Raji (cell line): Measurements from ENCODE around the gene TSSC4.

Source experiments
- POLR2A ChIP-seq: IDR thresholded peaks from 2 replicates; pipeline ENCODE4 v1.6.1; 2011; ENCODE audit warnings: low read depth, low read length, control low read depth; ENCODE audit not compliant: insufficient read depth

Gene TSSC4

DNA sequence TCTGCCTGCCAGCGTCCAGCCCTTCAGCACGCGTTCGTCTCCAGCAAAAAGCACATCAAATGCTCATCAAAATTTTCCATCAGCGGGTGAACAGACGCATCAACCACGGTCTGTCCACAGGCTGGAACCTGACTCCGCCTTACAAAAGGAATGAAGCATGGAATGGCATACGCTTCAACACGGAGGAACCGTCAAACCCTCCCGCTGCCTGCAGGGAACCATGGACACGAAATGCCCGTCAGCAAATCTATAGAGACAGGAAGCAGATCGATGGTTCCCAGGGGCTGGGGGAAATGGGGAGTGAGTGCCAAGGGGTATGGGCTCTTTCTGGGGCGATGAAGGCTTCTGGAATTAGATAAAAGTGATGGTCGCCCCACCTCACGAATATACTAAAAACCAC is 16.2 kb downstream of the TSSC4 start:
- no peak for TF ChIP-seq POLR2A

DNA sequence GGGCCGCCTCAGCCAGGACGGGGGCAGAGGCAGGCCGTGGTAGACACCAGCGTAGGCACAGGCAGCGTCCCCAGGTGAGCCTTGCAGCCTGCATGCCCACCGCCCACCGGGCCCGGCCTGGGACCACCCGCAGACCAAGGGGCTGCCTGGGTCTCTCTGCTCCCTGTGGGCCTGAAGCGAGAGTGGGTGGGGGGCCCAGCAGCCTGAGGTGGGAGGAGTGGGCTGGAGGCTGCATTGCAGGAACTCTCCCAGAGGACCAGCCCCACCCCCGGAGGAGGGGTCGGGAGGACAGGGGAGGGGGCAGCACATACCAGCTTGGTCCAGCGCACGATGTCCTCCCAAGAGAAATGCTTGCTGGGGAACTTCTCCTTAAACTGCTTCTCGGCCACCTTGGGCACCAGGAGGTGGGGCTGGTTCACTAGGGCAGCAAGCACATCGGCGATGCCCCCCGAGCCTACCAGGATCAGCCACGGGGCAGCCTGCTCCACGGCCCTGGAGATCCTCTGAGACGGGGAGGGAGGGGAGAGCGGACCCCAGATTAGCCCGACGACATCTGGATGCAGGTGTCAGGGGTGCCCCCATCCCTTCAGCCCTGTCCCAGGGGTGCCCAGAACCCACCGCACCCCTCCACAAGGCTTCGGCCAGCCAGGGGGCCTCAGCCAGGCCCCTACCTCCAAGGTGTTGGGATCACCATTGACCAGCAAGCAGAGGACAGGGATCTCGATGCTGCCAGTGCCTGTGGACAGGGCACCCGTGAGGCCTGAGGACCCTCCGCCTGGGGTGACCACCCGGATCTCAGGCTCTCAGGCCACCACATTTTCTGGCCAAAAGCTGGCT is 17.5 kb downstream of the TSSC4 start:
- TF ChIP-seq POLR2A = no peak

DNA sequence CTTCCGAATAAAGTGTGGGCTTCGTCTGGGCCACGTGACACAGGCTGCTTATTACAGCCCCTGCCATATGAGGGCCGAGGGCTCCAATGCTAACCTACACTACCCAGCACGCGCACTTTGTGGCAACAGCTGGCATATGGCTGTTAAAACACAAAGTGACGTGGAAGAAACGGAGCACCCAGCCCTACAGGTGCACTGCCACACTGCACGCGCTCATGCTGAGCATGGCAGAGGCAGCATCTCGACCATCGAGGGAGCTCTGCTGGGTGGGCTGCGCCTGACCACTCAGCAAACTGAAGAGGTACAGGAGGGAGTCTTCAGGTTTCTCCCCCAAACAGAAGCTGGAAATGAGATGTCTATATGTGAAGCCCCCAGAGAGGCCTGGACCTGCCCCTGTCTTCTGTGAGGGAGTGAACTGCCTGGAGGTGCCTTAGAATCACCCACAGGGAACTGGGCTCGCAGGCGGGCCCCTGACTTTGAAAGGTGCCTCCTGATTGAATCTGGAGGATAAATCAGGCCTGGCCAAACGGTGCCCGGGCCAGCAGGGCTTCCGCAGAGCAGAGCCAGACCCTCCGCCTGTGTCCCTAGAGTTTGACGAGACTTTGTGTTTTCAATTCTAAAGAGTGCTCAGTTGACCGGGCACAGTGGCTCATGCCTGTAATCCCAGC is 18.3 kb downstream of the TSSC4 start:
- no peak for TF ChIP-seq POLR2A

DNA sequence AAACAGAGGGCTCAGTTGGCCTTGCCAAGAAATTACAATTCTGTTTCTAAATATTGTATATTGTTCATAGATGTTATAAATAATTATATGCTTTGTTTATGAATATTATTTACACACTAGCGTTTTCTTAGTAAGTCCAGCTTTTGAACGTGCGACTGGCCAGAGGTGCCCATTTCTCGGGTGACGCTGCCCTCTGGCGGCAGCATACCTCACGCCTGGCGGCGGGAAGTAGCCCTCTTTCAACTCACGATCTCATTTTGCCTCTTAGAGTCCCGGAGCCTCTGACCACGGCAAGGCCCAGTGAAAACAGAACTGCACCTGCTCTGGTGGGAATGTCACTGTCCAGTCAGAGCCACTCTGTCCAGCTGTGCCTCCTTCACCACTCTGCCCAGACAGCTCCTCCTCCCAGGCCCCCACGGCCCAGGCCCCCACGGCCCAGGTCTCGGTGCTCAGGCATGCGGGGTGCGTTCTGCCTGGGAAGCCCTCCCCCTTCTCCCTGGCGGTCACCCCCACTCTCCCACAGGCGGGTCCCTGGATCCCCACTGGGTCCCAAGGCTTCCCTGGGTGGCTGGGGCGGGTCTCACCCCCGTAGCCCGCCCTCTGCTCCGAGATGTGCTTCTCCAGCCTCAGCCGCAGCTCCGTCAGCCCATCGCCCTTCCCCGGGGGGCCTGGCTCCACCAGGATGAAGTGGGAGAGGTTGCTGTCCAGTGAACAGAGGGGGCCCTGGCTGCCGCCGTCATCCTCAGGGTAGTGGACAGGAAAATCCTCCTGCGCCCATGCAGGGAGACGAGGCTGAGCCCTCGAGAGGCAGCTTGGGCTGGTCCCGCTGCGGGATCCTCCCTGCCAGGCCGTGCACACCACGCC is 19.3 kb downstream of the TSSC4 start:
- no peak for TF ChIP-seq POLR2A

DNA sequence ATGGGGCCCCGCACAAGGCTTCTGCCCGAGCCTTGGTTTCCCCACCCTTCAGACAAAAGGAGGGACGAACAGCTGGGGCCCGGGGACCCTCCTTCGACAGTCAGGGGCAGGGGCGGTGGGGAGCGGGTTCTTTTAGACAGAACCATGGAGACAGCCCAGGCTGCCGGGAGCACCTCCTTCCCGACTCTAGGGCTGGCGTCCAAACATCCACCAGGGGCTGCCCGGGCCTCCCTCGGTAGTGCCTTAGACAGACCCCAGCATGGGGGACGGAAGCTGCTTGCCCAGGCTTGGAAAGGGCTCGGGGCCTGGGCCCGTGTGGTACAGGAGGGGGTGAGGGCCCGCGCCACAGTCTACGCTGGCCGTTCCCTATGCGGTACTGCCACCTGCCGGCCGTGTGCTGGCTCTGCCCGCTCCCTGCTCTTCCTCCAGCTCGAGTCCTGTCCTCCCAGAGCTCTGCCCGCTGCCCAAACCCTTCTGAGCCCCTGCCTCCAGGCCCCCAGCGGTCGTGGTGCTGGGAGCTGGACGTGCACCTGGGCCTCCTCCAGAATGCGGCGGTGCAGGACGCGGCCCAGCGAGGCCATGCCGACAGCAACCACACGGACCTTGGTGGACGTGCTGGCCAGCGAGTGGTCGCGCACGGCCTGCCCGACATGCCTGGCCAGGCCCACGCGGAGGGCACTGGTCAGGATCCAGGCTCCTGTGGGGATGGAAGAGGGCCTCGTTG is 20.1 kb downstream of the TSSC4 start:
- no peak for TF ChIP-seq POLR2A

DNA sequence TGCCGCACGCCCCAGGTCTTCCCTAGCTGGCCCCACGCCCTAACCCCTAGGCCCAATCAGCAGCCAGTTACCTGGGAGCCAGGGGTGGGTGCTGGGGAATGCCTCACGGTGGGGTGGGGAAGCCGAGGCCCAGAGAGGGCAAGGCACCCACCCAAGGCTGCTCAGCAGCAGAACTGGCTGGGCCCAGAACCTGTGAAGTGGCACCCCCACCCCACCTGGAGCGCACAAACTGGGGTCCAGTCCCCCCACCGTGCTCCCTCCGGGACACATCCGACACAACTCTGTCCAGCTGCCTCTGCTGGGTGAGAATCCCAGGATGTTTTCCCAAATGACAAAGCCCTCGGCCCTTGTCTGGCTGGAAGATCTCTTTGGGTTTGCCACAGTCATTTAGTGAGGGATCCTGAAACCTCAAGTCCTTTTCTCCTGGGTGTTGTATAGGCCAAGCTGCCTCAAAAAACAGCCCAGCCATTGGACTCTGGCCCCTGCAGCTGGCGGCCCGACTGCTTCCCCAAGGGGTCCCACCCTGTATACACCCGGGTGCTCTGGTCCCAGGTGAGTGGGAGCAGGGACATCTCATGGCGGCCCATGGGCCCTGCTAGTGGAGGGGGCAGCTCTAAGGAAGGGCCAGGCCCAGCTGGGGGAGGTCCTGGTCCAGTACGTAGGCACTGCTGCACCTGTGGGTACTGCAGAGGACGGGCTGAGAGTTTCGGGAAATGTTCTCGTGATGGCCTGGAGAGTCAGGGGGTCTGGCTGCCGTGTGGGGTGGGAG is 20.9 kb downstream of the TSSC4 start:
- no peak for TF ChIP-seq POLR2A

DNA sequence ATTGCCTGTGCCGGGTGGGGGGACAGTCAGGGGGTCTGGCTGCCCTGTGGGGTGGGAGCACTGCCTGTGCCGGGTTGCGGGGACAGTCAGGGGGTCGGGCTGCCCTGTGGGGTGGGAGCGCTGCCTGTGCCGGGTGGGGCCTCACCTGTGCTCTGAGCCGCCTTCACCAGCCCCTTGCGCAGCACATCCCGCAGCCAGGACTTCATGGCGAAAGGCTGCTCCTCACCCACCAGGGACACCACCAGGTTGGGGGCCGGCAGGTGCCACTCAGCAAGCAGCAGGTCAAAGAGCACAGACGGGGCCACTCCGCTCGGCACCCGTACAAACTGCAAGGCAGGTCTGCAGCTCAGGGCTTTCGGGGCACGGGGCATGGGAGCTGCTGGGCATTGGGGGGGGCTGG is 21.4 kb downstream of the TSSC4 start:
- no peak for TF ChIP-seq POLR2A

DNA sequence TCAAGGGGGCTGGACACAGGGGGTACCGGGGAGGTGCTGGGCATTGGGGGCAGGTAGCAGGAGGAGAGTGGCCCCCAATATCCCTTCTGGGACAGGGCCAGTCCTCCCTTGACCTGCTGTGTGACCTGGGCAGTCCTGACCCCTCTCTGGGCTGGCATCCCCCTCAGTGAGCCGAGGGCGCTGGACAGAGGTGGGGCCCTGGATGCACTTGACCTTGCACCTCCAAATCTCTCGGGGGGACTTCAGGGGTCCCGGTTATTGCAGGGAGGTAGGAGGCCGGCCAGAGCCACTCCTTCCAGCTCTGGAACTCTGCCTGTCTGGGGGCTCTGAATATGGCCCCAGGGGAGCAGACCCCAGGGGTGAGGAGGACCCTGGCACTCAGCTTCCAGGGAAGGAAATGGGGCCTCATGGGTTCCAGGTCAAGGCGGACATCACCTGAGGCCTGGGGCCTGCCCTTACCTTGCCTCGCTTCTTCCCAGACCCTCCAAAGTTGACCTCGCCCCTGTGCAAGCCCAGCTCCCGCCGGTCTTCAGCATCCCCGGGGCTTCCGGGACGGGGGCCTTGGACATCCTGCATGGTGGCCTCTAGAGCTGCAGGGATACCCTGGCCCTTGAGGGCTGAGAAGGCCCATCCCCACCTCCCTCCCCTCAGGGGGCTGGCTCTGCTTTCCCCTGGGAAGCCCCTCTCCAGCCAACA is 22.1 kb downstream of the TSSC4 start:
- TF ChIP-seq POLR2A = no peak

DNA sequence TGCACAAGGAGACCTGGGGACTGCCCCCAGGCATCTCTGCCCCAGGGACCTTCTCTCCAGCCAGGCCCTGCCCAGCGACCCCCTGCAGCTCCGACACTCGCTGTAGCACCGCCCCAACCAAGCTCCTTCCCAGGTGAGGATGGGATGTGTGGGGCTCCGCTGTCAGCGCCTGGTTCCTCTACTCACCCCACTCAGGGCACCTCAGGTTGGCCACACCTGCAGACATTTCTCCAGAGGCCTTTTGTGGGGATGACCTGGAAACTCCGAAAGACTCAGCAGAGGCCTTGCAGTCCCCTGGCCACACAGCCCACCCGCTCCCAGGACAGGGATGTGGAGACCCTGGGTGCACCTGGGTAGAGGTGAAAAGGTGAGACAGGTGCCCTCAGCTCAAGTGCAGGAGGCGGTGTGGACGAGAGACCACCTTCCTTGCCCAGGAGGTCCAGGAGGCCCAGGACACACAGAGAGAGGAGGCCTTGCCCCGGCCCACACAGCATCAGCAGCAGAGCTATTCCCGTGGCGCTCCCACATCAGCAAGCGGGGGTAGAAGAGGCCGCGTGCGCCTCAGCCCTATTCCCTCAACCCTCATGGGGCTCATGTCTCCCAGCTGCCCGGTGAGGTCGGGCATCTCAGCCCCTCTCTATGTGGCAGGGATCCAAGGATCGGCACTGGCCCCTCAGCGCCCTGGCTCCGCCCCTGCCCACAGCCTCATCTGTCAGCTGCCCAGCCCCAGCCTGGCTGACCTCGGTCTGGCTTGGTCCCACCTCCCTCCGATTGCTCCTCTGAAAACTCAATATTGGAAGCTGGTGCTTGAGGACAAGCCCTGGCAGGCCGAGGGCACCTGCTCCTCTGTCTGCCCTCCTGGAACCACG is 22.8 kb downstream of the TSSC4 start:
- TF ChIP-seq POLR2A = no peak

DNA sequence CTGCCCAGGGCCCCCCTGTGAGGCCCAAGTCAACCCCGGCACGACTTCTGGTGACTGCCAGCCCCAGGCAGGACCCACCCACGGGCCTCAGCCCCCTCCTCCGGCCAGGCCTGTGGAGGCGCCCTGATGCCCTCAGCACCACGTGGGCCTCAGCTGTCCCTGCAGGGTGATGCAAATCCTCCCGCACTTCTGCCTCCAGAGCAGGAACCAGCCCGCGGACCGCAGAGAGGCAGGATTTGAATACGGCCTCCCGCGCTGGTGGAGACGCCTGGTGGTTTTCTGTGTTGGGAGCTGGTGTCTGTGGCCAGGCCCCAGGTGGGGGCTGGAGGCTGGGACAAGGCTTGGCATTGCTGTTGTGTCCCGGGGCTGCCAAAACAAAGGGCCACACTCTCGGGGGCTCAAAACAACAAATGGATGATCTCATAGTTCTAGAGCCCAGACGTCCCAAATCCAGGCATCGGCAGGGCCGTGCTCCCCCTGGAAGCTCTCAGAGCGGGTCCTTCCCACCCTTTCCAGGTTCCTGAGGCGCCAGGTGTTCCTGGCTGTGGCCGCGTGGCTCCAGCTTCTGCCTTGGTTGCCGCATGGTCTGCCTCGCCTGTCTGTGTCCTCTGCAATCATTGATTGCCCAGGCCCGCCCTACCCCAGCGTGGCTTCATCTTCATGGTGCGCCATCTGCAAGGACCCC is 24.4 kb downstream of the TSSC4 start:
- TF ChIP-seq POLR2A = no peak

DNA sequence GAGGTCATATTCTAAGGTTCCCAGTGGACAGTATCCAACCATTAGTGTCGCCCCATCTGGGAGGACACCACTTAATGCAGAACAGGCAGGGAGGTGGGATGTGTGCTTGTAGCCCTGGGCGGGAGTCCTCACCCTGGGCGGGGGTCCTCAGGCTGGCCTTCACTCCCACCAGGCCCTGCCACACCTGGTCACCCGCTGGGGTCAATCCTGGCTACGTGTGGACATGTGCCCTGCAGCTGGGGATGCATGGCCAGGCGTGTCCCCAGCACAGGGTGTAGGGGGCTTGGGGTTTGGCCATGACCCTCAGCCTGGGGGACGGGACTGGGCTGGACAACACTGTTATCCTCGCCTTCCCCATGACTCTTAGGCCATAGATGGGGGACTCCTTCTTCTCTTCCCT is 25.0 kb downstream of the TSSC4 start:
- no peak for TF ChIP-seq POLR2A

DNA sequence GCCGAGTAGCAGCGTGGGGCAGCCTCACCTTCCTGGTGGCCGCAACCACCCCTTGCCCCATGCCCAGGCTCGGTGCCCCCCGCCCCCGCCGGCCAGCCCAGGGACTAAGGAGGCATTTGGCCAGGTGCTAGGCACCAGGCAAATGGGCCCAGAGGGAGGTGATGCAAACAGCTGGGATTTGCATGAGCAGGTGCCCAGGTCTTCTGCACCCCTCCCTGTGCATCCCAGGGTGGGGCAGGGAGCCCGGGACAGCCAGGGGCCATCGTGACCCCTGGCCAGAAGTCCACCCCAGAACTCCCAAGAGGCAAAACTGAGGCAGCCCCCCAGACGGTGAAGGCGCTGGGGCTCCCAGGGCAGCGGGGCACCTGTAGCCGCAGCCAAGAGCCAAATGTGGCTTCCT is 25.7 kb downstream of the TSSC4 start:
- TF ChIP-seq POLR2A = no peak

DNA sequence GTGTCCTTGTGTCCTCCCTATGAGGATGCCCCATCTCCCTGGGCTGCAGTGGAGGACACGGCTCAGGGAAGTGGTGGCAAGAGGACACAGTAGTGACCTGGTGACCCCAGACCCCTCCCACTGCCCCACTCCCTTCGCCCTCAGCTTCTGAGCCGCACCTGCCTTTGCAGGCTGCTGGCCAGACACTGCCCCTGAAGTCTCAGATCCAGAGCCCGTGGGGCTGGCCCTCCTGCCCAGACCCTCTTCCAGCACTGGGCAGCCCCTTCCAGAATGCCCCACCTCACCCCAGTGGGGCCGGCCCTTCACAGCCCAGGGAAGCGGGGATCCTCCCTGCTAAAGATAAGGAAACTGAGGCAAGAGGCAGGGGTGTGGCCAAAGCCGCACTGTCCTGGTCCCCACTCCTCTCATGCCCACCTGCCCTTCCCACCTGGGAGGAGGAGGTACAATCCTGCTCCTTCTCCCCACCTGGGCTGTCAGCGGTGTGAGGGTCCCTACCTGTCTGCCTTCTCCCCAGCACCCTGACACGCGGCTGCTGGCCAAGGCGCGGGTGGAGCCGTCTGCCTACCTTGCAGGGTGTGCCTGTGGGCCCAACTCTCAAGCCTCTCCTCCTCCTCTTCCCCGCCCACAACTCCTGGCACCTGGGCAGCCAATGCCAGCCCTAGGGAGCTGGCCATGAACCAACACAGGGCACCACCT is 26.4 kb downstream of the TSSC4 start:
- no peak for TF ChIP-seq POLR2A
